HFF-Myc (cell line): ENCODE data around the gene UTY.
"Not testable (repeated sequence)": the region's sequence is repeated elsewhere in the genome, so short reads cannot be mapped to it uniquely, and the experiment has no call there.

Experiments
- DNase-seq: peaks from one replicate; pipeline ENCODE4 v3.0.0-alpha.2; 2011; ENCODE audit warnings: low read depth; ENCODE audit errors: extremely low read depth
- H3K4me3 ChIP-seq: replicated peaks from 2 replicates; pipeline ENCODE4 v1.5.1; 2011; ENCODE audit warnings: low read depth, mild to moderate bottlenecking, control low read depth, low read length
- CTCF ChIP-seq: IDR thresholded peaks from 2 replicates; pipeline ENCODE4 v1.5.1; 2012; ENCODE audit warnings: mild to moderate bottlenecking, low read depth, low read length, control low read depth; ENCODE audit errors: missing control alignments

Gene UTY

DNA sequence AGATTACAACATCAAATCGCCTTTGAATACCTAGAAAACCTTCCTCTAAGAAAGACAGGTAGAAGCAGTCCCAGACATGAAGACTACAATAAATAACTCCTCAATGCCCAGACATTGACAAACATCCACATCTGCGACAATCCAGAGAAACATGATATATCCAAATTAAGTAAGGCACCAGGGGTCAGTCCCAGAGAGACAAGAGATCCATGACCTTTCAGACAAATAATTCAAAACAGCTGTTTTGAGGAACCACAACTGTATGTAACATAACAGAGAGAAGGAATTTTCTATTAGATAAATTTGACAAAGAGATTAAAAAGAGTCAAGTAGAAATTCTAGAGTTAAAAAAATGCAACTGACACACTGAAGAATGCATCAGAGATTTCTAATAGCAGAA, 200.3 kb downstream of the UTY start:
- no peak for TF ChIP-seq CTCF
- no peak for DNase-seq
- no peak overlapping the region for H3K4me3 ChIP-seq

DNA sequence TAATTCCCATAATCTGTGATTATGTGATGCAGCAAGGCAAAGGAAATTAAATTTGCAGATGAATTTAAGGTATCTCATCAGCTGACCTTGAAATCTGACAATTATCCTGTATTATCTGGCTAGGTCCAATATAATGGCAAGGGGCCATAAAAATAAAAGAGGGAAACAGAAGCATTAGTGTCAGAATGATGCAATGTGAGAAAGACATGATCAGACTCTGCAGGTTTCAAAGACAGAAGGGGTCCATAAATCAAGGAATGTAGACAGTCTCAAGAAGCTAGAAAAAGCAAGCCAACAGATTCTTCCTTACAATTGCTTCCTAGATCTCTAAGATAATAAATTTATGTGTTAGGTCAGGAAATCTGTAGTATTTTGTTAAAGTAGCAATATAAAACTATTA, 208.1 kb downstream of the UTY start:
- DNase-seq: no peak
- H3K4me3 ChIP-seq: no peak overlapping the region
- TF ChIP-seq CTCF: no peak

DNA sequence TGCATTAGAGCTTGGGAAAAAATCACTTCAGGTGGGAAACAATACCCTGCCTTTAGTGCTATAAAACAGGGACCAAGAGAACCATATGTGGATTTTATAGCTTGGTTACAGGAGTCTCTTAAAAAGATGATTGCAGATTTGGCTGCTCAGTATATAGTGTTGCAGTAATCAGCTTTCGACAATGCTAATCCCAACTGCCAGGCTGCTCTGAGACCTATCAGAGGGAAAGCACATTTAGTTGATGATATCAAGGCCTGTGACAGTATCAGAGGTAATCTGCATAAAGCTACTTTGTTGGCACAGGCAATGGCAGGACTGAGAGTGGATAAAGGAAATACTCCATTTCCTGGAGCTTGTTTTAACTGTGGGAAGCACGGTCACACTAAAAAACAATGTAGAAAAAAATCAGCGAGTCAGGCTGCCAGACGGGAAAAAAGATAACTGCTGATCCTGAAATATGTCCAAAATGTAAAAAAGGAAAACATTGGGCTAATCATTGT, 225.8 kb downstream of the UTY start:
- DNase-seq, H3K4me3 ChIP-seq: not testable (repeated sequence)

DNA sequence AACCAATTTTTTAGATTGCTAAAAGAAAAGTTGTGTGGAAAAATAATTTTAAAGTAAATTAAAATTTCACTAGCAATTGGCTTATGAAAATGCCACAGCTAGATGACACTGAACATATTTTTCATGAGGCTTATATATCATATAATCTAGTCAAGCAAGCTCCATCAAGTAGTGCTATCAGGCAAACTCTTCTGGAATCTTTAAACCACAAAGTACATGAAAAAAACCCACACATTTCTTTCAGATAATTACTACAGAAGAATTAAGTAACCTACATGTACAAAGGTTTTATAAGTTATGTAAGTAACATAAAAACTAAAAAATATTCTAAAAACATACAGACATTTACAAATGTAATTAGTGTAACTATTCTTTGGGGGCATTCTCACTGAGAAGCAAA, 229.4 kb downstream of the UTY start:
- no peak for TF ChIP-seq CTCF
- H3K4me3 ChIP-seq: no peak overlapping the region
- no peak for DNase-seq

DNA sequence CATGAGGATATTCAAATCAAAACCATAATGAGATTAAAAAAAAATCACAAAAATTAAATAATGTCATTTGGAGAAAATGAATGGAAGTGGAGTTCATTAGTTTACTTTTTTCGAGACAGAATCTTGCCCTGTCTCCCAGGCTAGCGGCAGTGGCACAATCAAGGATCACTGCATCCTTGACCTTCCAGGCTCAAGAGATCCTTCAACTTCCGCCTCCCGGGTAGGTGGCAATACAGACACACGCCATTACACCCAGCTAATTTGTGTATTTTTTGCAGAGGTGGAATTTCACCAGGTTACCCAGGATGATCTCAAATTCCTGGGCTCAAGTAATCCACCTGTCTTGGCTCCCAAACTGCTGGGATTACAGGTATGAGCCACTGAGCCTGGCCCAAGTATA, 236.1 kb downstream of the UTY start:
- no peak for DNase-seq
- no peak overlapping the region for H3K4me3 ChIP-seq
- no peak for TF ChIP-seq CTCF

DNA sequence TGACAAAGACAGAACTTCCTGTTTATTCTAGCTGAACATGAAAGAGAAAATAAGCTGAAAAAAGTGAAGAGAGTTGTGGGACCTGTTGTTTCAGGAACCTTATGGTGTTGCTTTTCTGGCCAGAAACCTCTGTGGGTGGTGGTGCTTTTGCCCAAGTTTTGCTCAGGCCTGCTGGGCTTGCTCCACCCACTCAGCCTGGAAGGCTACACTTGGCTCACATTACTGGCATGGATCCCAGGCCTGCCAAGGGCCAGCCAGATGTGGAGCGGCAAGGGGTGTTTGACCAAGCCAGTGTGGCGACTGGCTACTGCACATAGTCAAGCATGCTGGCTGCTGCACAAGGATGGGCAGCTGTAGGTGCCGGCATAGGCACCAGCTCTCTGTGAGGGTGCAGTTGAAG, 245.9 kb downstream of the UTY start:
- no peak for TF ChIP-seq CTCF
- peak; percentile 37 for DNase-seq
- no peak overlapping the region for H3K4me3 ChIP-seq

- H3K4me3 ChIP-seq: no peak overlapping the region
- TF ChIP-seq CTCF: no peak
Observed at GRCh38 chrY:13233118-13233517, 246.7 kb downstream of the UTY start.

More at GRCh38 chrY:13233118-13233517, 246.7 kb downstream of the UTY start:
- DNase-seq: no peak
